GM21576 (cell line): Measurements from ENCODE around the gene ZBTB49.
"Not testable (repeated sequence)": the region's sequence is repeated elsewhere in the genome, so short reads cannot be mapped to it uniquely, and the experiment has no call there.

Experiments
- ATAC-seq: cut with Tn5 transposase; IDR thresholded peaks from one replicate; pipeline ENCODE4 v1.9.1; 2021; ENCODE audit warnings: mild to moderate bottlenecking, moderate library complexity; ENCODE audit not compliant: unreplicated experiment

ZBTB49 gene

DNA sequence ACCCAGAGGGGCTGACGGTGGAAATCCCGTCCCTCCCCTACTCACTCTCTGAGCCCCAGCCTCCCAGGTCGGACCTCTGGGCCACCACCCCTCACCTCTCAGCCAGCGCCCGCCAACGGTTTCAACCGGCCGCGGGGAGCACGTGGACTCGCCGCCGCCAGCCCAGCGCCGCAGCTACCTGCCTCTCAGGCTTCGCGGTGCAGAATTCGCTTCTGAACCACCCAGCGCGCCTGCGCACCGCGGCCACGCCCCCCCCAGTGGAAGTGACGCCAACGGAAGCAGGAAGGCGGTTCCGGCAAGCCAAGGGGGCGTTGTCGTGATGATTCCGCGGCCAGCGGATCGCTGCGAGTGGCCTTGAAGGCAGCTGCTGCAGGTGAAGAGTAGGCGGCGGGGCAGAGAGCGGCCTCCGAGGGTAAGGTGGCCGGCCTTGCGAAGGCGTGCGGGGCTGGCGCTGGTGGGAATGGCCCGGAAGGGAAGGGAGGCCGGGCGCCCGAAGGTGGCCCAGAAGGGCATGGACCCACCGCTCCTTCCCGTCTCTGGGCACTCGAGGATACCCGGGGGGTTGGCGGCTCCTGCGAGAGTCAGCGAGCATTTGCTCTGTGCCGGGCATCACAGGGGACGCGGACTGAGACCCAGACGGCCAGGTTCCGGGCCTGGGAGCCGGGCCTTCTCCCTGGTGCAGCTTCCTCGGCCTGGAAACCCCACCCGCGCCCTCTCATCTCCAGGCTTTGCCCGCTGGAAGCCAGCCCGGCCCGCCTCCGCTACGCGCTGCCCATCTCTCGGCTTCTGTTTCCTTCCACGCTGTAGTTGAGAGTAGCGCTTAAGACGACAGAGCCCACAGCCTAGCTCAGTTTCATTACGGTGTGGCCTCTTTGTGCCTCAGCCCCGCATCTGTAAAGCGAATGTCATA, at the start of gene ZBTB49, which contains the start of gene LYAR:
Gene ZBTB49 (plus strand): TSS at position 311 of the 910 bp plus-strand sequence. CDS start 9,695 bp downstream, outside the sequence.
Gene LYAR (minus strand): TSS at position 214 of the 910 bp plus-strand sequence. CDS start 6,412 bp downstream, outside the sequence.
- ATAC-seq = peak; percentile 84

- ATAC-seq = no peak
Measured at GRCh38 chr4:4245172-4245571, 44.9 kb upstream of the ZBTB49 start.

DNA sequence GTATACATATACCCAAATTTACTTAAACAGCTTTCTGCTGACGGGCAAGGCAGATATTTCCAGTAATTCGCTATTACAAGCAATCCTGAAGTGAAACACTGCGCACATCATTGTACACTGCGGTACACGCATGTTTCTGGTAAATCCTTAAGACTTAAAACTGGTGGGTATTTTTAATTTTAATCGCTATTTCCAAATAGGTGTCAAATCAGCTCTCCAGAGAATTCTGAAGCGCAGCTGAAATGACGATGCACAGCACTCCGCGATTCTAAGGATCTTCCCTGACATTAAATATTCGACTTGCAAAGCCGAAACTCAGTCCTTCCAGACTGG, 42.4 kb upstream of the ZBTB49 start:
- ATAC-seq = no peak

DNA sequence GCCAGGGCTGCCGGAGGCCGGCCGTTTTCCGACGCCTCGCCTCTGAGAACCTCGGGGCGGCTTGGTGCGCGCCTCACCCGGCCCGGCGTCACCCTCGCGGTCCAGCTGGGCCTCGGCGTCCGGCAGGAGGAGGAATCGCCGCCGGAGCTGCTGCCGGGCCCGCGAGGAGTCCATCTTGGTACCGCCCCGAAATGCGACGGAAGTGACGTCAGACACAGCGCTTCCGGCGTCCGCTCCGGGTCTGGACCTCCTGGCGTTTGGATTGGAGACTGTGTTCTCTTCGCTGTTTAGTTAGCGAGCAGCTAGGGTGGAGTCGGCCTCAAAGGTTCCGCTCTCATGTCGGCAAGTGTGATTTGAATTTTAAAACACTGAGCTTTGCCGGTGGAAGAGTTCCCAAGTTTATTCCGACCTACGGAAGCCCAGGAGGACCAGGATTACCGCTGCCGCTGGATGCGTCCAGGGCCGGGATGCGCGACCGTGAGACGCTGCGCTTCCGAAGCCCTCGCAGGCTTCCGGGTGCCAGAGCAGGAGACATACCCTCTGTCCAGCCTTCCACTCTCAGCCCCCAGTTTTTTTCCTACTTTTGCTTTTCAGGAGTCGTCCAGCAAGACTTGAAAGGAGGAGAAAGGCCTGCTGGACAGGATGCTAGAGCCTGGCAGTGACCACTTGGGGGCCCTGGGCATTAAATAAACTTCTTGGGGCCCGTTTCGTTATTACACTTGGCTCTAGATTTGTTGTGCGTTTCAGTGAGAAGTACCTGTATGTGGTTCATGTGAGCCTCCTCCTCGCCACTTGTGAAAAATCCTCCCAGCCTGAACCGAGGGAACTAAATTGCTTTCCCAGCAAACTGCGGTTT, 41.8 kb upstream of the ZBTB49 start, which contains the start of gene TMEM128:
Gene TMEM128 (minus strand): TSS at position 195 of the 856 bp plus-strand sequence. CDS start 21 bp downstream, at position 174.
- ATAC-seq = peak; percentile 95

- ATAC-seq = no peak
Measured at GRCh38 chr4:4248885-4249203, 41.2 kb upstream of the ZBTB49 start.

GRCh38 chr4:4249342-4249741, 40.7 kb upstream of the ZBTB49 start:
- ATAC-seq = not testable (repeated sequence)

DNA sequence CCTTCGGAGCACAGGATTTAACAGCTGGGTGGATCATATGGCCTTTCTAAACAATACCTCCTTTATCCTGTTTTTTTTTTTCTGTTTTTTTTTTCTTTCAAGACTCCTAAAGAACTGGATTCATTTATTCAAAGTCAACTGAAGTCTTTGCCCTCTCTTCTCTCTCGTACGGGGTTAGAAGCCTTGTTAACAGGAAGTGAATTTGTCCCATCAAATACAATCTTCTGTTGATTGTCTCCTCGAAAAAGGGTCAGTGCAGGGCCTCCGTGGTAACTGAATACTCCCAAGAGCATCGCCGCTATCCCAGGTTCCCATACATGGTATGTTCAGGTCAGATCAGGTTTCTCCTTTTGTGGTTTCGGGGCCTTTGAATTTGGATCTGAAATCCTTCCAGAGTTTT, 40.2 kb upstream of the ZBTB49 start:
- no peak for ATAC-seq

GRCh38 chr4:4254199-4254598, 35.9 kb upstream of the ZBTB49 start:
- ATAC-seq = no peak

- ATAC-seq = no peak
Measured at GRCh38 chr4:4254666-4255065, 35.4 kb upstream of the ZBTB49 start.

GRCh38 chr4:4256799-4257198, 33.3 kb upstream of the ZBTB49 start:
- ATAC-seq = no peak

- ATAC-seq = not testable (repeated sequence)
Measured at GRCh38 chr4:4257705-4258104, 32.3 kb upstream of the ZBTB49 start.

- no peak for ATAC-seq
Measured at GRCh38 chr4:4259484-4260100, 30.5 kb upstream of the ZBTB49 start.

GRCh38 chr4:4260185-4260751, 29.8 kb upstream of the ZBTB49 start:
- ATAC-seq = peak; percentile 67

- no peak for ATAC-seq
Measured at GRCh38 chr4:4267981-4268380, 22.1 kb upstream of the ZBTB49 start.

GRCh38 chr4:4268776-4269175, 21.3 kb upstream of the ZBTB49 start:
- no peak for ATAC-seq

- no peak for ATAC-seq
Measured at GRCh38 chr4:4269331-4269731, 20.7 kb upstream of the ZBTB49 start.

GRCh38 chr4:4269856-4270255, 20.2 kb upstream of the ZBTB49 start:
- no peak for ATAC-seq

DNA sequence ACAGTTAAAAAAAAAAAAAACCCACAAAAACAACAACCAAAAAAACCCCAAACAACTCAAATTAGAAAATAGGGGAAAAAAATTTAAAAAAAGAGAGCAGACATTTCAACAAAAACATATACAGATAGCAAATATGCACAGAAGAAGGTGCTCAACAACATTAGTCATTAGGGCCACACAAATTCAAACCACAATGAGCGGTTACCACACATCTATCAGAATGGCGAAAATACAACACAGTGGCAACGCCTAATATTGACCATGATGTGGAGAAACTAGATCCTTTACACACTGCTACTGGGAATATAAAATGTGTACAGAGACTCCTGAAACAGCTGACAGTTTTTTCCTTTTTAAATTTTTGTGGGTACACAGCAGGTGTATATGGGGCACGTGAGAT, 19.5 kb upstream of the ZBTB49 start:
- no peak for ATAC-seq

DNA sequence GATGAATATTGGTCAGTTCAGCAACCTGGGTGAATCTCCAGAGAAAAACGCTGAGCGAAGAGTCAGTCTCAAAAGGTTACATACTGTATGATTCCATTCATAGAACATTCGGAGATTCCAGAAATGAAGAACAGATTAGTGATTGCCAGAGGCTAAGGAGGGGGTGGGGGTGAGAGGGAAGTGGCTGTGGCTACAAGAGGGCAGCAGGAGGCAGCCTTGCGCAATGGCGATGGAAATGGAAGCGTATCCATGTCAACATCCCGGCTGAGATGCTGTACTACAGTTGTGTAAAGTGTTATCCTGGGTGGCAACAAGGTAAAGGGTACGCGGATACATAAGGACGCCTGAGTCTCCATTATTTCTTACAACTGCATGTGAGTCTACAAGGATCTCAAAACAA, 18.1 kb upstream of the ZBTB49 start:
- no peak for ATAC-seq

GRCh38 chr4:4274226-4274625, 15.8 kb upstream of the ZBTB49 start:
- ATAC-seq = no peak

DNA sequence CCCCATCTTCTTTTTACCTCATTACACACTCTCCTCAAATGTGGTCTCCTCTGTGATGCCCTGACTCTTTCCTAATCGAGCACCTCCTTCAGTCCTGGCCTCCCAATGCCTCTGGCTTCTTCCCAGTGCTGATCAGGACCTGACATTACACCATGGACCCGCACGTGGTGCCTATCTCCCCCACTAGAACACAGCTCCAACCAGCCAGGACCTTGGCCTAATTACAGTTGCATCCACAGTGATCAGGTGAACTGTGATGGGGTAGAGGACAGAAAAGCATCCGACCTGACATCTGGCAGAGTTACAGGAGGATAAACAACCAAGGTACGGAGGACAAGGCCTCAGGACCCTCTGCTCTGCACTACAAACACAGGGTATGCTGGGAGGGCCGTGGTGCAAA, 12.5 kb upstream of the ZBTB49 start:
- ATAC-seq = no peak
